ENCODE results near the gene MANEA. TPM values are rescaled to one million over a fixed set of nuclear protein-coding genes. Genes with fewer than 3 reads are reported as not detected.

Gene MANEA
- total RNA-seq, 4 donors from 2014 or later: 14.3 to 38.8 (median 25.5) TPM

DNA sequence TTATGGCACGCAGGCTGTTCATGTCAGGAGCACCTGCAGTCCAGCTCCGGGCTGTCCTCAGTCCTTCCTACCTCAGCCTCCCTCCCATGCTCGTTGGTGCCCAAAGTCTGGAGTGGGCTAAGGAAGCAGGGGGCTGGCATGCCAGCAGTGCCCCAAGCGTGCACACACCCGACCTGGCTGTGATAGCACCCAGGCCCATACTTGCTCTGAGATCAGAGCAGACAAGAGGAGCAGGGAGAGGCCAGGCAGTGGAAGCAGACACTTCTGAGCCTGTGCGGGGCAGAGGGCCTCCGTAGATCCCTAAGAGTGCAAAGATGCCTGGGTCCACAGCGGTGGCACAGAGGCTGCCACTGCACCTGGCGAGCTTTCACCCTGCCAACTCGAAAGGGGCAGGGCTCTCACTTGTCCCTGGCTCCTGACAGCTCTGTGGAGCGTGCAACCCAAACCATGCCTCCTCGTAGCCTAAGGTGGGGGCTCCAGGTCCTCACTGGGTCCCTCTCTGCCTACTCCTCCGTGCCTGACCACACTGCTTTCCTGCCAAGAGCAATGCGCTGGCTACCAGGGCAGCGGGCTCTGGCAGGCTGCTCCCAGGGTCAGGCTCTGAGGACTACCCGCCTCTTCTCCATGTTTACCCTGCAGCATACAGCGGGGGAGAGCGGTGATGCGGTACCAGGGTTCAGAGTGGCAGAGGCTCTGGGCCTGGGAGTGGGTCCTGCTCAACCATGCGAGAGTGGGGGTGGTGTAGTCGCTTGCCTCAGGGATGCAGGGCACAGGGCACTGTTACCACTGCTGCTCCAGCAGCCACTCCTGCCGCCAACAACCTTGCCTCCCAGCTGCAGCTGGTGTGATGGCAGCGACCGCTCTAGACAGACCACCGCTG, 59.5 kb downstream of the MANEA start:
- TF ChIP-seq, protein P1, sequence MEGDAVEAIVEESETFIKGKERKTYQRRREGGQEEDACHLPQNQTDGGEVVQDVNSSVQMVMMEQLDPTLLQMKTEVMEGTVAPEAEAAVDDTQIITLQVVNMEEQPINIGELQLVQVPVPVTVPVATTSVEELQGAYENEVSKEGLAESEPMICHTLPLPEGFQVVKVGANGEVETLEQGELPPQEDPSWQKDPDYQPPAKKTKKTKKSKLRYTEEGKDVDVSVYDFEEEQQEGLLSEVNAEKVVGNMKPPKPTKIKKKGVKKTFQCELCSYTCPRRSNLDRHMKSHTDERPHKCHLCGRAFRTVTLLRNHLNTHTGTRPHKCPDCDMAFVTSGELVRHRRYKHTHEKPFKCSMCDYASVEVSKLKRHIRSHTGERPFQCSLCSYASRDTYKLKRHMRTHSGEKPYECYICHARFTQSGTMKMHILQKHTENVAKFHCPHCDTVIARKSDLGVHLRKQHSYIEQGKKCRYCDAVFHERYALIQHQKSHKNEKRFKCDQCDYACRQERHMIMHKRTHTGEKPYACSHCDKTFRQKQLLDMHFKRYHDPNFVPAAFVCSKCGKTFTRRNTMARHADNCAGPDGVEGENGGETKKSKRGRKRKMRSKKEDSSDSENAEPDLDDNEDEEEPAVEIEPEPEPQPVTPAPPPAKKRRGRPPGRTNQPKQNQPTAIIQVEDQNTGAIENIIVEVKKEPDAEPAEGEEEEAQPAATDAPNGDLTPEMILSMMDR (IDR thresholded peaks at IDR 0.05; ENCODE audit: low read depth): no peak

DNA sequence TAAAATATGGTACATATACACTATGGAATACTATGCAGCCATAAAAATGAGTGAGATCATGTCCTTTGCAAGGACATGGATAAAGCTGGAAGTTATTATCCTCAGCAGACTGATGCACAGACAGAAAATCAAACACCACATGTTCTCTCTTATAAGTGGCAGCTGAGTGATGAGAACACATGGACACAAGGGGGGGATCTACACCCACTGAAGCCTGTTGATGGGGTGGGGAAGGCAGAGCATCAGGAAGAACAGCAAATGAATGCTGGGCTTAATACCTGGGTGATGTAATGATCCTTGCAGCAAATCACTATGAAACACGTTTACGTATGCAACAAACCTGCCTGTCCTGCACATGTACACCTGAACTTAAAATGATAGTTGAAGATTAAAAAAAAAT, 71.3 kb downstream of the MANEA start:
- TF ChIP-seq, protein P1 (IDR thresholded peaks at IDR 0.05; ENCODE audit: low read depth): no peak

DNA sequence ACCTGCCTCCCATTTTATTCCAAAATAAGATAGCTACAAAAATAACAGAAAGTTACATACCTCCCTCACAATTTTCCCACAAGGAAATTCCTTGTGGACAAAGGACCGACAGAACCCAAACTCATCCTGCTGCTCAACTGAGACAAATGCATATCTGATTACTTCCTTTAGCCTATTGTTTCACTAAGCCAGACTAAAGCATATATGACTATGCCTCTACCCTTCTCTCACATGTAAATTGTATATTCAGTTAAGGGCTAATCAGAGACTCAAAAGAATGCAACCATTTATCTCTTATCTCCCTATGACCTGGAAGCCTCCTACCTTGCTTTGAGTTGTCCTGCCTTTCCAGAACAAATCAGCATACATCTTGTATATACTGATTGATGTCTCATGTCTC, 72.1 kb downstream of the MANEA start:
- TF ChIP-seq, protein P1 (IDR thresholded peaks at IDR 0.05; ENCODE audit: low read depth): no peak

DNA sequence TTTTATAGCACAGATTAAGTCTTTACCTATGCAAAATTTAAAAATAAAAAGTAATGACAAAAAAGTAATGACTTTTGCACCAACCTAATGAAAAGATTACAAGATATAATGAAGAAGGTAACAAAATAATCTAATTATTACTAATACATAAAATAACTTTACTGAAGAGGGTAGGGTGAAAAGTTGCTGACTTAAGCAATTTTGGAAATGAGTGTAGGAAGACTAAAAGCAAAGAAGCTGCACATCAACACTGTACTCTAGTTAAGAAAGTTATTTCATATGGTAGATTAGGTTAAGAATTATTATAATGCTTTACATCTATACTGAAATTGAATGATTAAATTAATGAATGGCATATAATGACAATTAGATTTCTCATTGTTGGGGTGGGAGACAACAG, 76.8 kb downstream of the MANEA start:
- TF ChIP-seq, protein P1 (IDR thresholded peaks at IDR 0.05; ENCODE audit: low read depth): no peak

DNA sequence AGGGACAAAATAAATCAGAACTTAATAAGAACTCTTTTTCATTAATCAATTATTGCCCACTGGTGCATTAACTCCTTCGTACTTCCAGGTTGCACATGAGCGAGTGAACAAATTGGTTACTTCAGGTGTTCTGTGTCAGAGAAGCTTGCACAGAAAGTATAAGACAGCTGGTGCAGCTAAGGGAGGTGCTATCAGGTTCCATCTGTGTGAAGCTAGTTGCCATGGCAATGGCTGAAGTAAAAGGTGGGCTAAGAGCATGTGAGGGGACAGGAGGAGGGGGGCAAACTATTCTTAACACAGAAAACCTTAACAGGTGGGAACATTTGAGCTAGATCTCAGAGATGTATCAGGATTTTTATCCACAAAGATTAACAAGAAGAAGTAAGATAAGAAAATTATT, 81.6 kb downstream of the MANEA start:
- TF ChIP-seq, protein P1 (IDR thresholded peaks at IDR 0.05; ENCODE audit: low read depth): no peak

Measured in subcutaneous adipose tissue (tissue), 4 donors.